HG02571 (cell line): ENCODE results near the gene YIPF7.

Source experiments
- ATAC-seq: cut with Tn5 transposase; IDR thresholded peaks from one replicate; pipeline ENCODE4 v1.9.1; 2021; ENCODE audit warnings: mild to moderate bottlenecking, moderate library complexity; ENCODE audit not compliant: unreplicated experiment

The YIPF7 gene

DNA sequence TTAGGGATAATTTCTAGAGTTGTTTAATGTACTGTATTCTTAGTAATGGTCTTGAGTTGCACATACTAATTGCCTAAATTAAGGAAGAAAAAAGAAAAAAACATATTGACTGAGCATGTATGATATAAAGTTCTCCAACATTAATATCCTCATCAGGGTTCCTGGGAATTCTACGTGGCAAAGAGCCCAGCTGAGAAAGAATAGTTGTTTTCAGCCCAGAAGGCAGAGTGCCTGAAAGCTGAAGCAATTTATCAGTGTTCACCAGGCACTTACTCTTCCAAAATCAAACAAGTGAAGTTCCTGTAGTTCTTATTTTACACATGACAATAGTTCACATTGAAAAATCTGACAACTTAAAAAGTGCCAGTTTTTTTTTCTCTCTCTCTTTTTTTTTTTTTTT, 27.7 kb downstream of the YIPF7 start:
- no peak for ATAC-seq

DNA sequence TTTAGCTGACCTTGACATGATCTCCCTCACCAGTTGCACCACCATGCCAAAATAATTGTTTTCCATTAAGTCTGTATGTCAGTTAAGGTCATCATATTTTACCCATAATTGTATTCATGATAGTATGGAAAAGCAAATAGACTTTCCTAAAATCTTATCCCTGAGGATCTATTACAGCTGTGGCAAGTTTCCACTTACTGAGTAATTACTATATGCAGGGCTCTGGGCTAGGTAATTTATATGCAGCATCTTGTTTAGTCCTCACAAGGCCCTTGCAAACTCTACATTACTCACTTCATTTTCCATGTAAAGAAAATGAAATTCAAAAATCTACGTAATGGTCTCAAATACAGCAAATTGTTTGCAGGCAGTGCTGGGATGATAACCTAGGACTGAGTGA, 34.8 kb downstream of the YIPF7 start:
- ATAC-seq = no peak

DNA sequence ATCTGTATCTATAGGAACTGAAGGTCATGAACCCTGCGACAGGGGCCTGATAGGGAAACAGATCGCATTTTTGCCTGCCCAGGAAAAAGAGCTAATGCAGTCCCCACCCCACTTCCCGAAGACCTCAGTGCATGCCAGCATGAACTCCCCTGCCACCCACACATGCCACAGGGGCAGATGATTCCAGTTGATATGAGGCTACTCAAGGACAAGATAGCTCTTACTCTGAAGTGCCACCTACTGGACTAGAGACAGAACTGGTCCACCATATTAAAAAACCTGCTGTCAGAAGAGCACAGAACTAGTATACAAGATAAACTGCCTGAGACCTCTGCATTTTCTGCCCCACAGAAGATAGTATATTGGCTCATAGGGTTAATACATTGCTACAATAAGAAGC, 68.0 kb downstream of the YIPF7 start:
- no peak for ATAC-seq

DNA sequence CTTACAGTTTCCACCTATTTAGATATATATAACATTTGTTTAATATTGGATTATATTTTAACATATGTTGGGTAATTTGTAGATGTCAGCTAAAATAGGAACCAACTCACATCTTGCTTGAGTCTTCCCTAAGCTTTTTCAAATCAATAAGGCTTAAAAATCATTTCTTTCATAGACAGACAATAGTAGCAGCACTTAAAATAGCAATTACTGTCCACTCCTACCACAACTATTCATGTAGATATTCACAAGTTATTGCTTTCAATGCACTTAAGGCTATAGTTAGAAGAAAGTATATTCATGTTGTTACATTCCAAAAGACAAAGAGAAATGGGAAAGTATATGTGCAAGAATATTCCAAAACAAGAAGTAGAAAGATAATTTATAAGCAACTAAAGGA, 71.2 kb downstream of the YIPF7 start:
- ATAC-seq = no peak

DNA sequence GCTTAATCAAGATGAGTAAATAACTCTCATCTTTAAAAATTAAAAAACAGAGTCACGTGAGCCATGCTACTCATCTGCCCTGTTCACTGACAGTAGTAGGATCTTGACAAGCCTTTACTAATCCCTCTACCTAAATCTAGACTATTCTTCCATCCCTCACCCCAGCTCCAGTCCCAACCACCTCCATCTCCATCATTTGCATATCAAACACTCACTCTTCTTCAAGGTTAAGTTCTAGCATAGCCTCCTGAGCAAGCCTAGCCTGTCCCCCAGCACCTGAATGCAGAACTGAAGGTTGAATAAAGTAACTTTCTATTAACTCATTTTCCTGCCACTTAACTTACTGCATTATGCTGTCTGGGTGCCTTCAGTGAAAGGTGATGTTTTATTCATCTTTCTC, 72.5 kb downstream of the YIPF7 start:
- ATAC-seq = no peak
